GM13977 (cell line): Measurements from ENCODE around the gene DYNC2LI1.

Experiments used
- DNase-seq: peaks from one replicate; pipeline ENCODE4 v3.0.0; 2012; ENCODE audit warnings: low spot score
- CTCF ChIP-seq: IDR thresholded peaks from 2 replicates; pipeline ENCODE4 v1.5.1; 2012; ENCODE audit warnings: mild to moderate bottlenecking, control low read depth; ENCODE audit not compliant: insufficient read depth; ENCODE audit errors: extremely low read depth, missing control alignments
- in situ Hi-C: fragments of 300-500 bp; cut with MboI; formaldehyde crosslinking; loops from one replicate; pipeline ENCODE4 v1.12.0; 2022; ENCODE audit warnings: low sequenced_read_pairs, low pct_unique_long_range_greater_than_20kb, mixed read lengths, inconsistent platforms; ENCODE audit not compliant: unreplicated experiment

DYNC2LI1 gene

GRCh38 chr2:43806719-43807031, 32.8 kb downstream of the DYNC2LI1 start:
- TF ChIP-seq CTCF, result no peak
- DNase-seq, result no peak
- in situ Hi-C loops, result no loop called here

DNA sequence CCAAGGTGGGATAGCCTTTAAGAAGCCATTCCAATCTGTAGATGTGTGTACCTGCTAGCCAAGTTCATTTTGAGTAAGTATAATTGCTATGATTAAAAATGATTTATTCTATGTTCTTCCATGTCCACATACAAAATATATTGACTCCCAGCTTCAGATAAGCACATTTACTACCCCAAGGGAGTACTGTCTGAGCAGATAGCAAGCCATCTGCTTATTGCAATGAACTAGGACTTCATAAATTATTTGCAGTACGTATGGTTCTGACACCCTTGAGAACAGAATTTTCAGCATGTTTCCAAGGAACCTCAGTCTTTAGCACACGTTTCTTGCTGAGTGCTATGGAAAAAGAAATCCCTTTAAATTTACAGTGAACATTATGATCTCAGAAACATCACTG, 36.6 kb downstream of the DYNC2LI1 start:
- in situ Hi-C loops, result no loop called here
- TF ChIP-seq CTCF, result no peak
- no peak for DNase-seq

DNA sequence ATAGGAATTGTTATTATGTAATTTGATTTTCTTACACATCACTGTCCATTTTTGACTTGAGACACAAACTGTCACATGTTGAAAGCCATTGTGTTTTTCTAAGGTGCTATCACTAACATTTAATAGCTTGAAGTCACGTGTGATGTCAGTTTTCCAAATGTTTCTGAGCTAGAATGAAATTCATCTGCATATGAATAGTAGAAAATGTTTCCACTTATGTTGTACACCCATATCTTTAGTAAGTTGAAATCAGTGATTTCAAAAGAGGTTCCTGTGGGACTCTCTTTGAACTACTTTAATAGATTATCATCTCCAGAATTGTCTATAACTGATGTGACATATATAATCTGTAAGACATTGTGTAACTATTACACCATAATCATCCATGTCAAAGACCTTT, 37.0 kb downstream of the DYNC2LI1 start:
- in situ Hi-C loops, result no loop called here
- TF ChIP-seq CTCF, result no peak
- no peak for DNase-seq

DNA sequence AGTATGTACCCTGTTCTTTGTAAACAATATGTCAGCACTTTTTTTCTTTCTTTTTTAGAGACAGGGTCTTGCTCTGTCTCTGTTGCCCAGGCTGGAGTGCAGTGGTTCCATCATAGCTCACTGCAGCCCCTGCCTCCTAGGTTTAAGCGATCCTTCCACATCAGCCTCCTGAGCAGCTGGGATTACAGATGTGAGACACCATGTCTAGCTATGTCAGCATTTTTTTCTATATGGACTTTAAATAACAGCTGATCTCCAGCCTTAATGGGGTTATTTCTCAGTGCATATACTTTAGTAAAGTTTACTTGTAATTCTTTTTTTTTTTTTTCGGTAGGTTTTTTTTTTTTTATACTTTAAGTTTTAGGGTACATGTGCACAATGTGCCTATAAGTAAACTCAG, 38.2 kb downstream of the DYNC2LI1 start:
- no peak for DNase-seq
- no peak for TF ChIP-seq CTCF
- in situ Hi-C loops, result no loop called here

DNA sequence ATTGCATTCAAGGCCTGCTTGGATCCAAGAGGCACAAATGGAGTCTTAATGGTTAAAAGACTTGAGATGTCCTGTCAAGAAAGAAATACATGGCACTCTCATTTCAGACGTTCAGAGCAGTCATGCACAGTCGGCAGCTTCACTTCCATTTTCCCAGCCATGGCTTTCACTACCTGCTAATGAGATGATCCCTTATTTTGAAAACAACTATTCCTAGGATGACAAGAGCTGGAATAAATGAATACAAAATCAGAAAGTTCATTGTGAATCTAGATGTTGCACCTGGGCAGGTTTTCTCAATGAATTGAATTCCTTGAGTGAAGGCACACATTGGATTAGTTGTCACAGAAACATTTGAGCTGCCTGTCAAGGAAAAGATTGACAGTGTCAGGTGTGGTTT, 39.1 kb downstream of the DYNC2LI1 start:
- TF ChIP-seq CTCF, result no peak
- in situ Hi-C loops, result no loop called here
- no peak for DNase-seq

DNA sequence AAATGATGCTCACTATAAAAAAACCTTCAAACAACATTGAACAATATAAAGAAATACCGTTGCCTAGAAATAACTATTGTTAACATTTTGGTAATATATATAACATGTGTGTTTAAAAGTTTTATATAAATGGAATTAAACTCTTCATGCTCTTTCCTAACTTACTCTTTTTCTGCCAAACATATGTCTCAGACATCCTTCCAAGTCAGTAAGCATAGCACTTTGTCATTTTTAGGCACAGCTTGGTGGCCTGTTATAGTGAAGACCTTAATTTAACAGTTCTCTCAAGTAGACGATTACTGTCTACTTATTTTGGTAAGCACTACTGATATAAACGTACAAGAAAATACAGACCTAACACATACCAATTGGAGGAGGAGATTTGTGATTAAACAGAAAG, 40.9 kb downstream of the DYNC2LI1 start:
- in situ Hi-C loops, result no loop called here
- no peak for DNase-seq
- no peak for TF ChIP-seq CTCF

DNA sequence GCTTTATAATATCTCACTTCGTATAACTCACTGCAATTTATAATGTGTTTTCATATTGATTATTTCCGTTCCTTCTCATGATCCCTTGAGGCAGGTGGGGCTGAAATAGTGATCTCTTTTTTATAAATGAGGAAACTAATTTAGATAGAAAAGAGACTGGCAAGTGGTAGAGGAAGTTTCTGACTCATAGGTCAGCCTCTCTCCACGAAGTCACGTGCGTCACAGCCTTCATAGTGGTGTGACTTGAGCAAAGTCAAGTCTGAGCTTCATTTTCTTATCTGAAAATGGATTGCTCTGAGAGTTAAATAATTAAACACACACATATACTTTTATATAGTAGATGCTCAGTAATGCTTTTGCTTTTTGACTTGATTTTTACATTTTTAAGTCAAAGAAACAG, 44.9 kb downstream of the DYNC2LI1 start:
- DNase-seq, result no peak
- no peak for TF ChIP-seq CTCF
- in situ Hi-C loops, result no loop called here
